Measurements from ENCODE around the gene KIAA0930.

Gene KIAA0930

GRCh38 chr22:45242778-45243191 lies 2.1 kb upstream of the KIAA0930 start:
- ChIA-PET POLR2A (no interaction called here), CTCF (no interaction called here)
- DNase-seq (ENCODE audit: extremely low spot score), result no peak
- TF ChIP-seq, protein P1, sequence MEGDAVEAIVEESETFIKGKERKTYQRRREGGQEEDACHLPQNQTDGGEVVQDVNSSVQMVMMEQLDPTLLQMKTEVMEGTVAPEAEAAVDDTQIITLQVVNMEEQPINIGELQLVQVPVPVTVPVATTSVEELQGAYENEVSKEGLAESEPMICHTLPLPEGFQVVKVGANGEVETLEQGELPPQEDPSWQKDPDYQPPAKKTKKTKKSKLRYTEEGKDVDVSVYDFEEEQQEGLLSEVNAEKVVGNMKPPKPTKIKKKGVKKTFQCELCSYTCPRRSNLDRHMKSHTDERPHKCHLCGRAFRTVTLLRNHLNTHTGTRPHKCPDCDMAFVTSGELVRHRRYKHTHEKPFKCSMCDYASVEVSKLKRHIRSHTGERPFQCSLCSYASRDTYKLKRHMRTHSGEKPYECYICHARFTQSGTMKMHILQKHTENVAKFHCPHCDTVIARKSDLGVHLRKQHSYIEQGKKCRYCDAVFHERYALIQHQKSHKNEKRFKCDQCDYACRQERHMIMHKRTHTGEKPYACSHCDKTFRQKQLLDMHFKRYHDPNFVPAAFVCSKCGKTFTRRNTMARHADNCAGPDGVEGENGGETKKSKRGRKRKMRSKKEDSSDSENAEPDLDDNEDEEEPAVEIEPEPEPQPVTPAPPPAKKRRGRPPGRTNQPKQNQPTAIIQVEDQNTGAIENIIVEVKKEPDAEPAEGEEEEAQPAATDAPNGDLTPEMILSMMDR (IDR thresholded peaks at IDR 0.05; ENCODE audit: control extremely low read depth, extremely low read depth, low read depth, missing control alignments), result no peak

DNA sequence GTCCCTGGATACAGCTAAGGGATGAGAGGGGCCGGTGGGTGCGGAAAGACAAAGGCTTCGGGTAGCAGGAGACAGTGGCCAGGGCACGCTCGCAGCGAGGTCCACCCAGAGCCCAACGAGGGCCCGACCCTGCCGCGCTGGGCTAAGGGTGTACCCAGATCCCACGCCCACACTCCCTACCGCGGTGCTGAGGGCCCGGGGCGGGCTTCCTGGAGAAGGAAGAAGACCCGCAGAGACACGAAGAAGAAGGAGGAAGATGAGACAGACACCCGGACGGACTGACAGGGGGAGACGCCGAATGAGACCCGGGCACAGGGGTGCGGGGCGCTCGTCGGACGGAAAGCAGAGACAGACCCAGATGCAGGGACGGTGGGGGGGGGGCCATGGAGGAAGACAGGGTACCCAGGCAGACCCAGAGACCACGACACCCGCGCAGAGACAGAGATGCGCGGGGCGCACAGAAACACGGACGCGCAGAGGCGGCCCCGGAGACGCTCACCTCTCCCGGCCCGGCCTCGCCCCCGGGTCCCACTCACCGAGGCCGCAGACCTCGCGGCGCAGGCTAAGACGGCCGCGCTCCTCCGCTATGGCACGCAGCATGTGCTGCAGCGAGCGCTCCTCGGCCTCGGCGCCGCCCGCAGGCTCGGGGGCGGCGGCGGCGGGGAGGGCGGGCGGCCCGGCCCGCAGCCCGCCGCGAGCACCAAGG lies 437 bp downstream of the KIAA0930 start:
- DNase-seq (ENCODE audit: extremely low spot score), result no peak
- TF ChIP-seq, protein P1 (IDR thresholded peaks at IDR 0.05; ENCODE audit: control extremely low read depth, extremely low read depth, low read depth, missing control alignments), result no peak
- CTCF ChIA-PET, result no interaction called here
- POLR2A ChIA-PET, result no interaction called here

DNA sequence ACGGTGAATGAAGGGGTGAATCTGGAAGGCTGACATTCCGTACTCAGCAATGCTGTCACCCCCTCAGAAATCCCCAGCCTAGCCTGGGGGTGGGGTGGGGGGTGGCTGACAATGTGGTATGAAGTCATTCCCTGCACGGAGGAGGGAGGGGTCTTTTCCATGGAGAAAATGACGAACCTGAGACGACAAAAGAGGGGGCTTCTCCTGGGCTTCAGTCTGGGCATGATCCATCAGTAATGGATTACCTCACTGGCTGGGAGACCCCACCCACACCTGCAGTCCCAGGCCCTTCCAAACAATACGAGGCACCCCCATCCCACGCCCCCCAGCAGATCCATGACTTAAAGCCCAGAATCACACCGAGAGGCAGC lies 1.0 kb downstream of the KIAA0930 start:
- POLR2A ChIA-PET, result no interaction called here
- CTCF ChIA-PET, result no interaction called here
- TF ChIP-seq, protein P1 (IDR thresholded peaks at IDR 0.05; ENCODE audit: control extremely low read depth, extremely low read depth, low read depth, missing control alignments), result no peak
- no peak for DNase-seq (ENCODE audit: extremely low spot score)

DNA sequence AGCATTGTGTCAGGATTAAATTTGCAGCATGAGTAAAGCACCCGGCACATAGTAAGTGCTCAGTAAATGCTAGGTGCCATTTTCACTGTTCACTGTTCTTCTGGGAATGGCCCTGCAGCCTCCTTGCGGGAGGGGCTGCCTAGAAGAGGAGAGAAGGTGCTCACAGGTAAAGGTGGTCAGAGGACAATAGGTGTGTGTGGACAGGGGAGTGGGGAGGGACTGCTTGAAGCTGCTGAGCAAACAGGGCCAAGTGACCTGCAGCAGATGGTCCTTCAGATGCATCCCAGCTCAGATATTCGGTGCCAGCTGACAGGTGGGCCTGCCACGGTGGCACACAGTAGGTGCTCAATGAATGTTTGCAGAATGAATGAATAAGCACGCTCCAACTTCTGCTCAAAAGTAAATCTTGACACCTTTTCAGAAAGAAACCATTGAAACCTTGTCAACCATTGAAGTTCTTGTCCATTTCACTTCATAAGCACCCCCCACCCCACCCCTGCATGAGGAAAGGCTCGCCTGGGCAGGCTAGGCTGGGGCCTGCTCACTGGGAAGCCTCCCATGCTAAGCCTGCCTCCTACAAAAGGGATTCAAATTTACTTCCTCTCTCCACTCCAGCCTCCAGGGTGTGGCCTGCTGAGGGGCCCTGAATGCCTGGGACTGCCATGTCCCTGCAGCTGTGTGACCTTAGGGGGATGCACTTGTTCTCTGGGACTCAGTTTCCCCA lies 1.6 kb downstream of the KIAA0930 start:
- DNase-seq (ENCODE audit: extremely low spot score), result no peak
- TF ChIP-seq, protein P1 (IDR thresholded peaks at IDR 0.05; ENCODE audit: control extremely low read depth, extremely low read depth, low read depth, missing control alignments), result no peak
- ChIA-PET CTCF (no interaction called here), POLR2A (no interaction called here)

- ChIA-PET POLR2A (no interaction called here), CTCF (interaction anchor here (1.8 kb wide), 1 partner anchor 10 kb away, joined by 6 read pairs; no protein-coding TSS in a partner anchor)
- TF ChIP-seq, protein P1 (IDR thresholded peaks at IDR 0.05; ENCODE audit: control extremely low read depth, extremely low read depth, low read depth, missing control alignments), result no peak
- DNase-seq (ENCODE audit: extremely low spot score), result no peak
These were observed 2.4 kb downstream of the KIAA0930 start for GRCh38 chr22:45238076-45238956.
